Epidermal melanocyte (primary cell): Measurements from ENCODE around the gene HMGN4.
"Not testable (repeated sequence)": the region's sequence is repeated elsewhere in the genome, so short reads cannot be mapped to it uniquely, and the experiment has no call there.

Experiments used
- DNase-seq: peaks from one replicate; pipeline ENCODE4 v3.0.0; 2011; ENCODE audit warnings: low spot score; ENCODE audit not compliant: insufficient read length

The HMGN4 gene

DNA sequence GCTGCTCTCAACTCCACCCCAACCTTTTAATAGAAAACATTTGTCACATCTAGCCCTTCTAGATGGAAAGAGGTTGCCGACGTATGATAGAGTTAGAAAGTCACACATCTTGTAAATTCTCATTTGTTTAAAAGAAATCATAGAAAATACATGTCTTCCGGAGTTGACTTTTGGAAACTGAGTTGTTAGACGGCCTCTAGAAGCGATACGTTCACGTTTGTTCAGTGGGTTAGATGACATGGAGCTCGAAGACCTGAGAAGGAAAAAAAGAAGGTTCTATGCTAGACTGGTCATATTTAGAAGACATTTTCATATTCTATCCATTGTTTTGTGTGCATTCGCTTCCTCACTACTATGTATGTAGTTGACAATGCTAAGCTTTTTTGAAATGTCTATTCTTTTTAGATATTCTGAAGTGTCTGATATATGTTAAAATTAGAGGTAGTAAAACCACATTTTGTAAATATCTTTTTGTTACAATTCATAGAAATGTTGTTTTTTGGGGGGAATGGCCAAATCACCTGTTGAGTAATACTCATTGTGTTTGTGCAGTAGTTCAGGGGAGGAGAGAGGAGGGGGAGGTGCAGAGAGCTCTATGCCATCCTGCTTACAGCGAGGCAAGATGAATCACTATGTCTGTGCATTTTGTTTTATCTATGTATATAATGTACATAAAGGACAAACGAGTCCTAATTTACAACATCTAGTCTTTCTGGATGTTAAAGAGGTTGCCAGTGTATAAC, 15.5 kb upstream of the HMGN4 start:
- DNase-seq, result not testable (repeated sequence)

DNA sequence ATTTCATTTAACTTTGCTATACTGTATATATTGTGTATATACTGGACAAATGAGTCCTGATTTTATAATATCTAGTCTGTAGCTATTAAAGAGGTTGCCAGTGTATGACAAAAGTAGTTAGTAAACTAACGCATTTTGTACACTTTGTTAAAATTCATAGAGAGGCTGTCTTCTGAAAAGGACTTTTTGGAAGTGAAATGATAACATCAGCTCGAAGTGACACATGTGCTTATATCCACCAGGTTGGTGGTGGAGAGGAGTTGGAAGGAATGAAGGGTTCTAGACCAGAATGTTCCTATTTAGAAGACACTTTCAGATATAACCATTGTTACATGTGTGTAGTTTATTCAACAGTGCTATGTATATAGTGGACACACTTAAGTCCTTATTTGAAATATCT, 13.9 kb upstream of the HMGN4 start:
- DNase-seq, result not testable (repeated sequence)

DNA sequence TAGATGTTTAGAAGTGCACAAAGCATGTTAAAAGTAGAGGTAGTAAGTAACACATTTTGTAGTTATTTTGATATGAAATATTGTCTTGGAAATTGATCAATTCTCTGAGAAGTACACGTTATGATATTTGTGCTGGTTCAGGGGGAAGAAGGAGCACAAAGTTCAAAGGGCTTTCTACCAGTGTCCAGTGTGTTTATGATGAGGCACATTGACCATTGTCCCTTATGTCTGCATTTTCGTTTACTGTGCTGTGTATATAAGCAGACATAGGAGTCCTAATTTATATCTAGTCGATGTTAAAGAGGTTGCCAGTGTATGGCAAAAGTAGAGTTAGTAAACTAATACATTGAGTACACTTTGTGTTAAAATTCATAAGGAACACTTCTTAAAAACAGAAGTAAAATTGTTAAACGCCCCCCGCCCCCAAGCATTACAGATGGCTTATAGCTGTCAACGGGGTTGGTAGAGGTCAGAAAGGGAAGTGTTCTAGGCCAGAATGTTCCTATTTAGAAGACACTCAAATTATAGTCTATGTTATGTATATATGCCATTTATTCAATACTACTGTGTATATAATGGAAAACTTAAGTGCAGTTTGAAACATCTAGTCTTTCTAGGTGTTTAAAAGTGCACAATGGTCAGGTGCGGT, 13.3 kb upstream of the HMGN4 start:
- DNase-seq, result no peak

DNA sequence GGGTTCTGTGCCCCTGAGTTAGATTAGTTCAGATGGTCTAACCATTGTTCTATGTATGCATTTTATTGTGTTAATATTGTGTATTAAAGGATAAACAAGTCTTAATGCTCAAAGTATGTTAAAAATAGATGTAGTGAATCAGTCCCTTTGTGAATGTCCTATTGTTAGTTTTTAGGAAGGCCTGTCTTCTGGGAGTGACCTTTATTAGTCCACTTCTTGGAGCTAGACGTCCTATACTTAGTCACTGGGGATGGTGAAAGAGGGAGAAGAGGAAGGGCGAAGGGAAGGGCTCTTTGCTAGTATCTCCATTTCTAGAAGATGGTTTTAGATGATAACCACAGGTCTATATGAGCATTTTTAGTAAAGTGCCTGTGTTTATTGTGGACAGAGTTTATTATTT, 12.3 kb upstream of the HMGN4 start:
- no peak for DNase-seq

DNA sequence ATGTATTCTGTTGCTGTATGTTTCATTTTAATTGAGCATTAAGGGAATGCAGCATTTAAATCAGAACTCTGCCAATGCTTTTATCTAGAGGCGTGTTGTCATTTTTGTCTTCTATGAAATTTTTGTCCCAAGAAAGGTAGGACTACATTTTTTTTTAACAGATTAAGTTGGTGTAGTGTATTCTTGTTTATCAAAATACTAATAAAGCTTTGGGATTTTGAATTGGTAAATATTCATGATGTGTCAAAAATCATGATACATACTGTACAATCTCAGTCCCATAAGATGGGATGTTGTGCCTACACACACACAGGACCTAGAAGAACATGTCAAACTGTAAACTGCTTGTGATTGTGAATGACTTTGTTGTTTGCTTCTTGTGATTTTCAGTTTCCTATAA, 11.2 kb upstream of the HMGN4 start:
- no peak for DNase-seq

DNA sequence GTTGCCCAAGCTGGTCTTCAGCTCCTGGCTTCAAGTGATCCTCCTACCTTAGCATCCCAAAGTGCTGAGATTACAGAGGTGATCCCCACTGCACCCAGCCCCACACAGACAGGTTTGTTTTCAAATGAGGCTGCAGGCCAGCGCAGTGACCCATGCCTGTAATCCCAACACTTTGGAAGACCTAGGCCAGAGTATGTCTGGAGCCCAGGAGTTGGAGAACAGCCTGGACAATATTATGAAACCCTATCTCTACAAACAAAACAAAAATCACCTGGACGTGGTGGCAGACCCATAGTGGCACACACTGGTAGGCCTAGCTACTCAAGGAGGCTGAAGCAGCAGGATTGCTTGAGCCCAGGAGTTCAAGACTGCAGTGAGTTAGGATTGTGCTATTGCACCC, 8.0 kb upstream of the HMGN4 start:
- no peak for DNase-seq

DNA sequence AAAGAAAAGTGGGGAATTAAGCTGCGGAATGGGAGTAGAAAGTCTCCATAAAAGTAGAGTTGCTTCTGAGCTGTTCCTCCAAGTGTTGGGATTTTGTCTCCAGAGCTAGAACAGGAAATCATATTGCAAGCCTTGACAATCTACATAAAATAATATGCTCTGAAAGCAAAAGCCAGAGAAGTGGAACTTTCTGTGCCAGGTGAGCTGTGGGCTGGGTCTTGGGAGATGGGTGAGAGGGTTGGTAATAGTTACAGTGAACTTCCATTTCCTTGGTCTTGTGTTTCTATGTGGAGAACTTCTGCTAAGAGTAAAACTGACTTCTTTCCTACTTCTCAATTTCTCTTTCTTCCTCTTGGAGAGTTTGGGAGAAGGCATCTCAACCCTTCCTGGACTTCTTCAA, 6.3 kb upstream of the HMGN4 start:
- DNase-seq, result no peak

DNA sequence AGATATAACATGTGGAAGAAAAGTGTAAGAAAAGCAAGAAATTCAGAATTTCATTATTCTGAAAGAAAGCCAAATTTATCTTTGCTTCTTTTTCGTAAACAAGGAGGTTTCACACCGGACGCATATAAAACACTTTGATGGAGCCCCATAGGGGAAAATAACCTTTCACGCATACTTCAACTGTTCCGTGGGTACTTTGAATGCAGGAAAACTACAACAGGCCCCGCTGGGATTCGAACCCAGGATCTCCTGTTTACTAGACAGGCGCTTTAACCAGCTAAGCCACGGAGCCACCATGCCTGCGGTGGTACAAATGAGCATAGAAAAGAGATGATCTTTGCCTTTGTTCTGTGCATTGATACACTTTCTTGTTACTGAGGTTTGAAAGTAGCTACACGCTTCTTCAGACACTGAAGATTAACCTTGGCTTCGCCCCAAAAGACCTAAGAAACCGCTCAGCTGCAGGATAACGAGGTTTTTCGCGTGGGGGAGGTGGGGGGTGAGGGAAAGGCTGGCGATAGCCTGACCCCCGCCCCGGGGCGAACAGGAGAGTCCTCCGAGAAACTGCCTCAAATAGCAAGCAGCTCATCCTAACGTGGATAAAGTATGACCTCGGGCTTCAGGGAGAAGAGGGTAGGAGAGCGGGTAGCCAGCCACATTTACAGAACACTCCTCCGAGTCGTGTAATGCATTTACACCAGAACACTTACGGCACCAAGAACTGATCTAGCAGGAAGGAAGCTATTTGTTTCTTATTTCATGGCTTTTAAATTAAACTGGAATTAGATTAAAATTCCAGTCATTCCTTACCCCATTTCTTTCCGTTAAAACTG, 5.3 kb upstream of the HMGN4 start:
- peak; percentile 48 for DNase-seq

DNA sequence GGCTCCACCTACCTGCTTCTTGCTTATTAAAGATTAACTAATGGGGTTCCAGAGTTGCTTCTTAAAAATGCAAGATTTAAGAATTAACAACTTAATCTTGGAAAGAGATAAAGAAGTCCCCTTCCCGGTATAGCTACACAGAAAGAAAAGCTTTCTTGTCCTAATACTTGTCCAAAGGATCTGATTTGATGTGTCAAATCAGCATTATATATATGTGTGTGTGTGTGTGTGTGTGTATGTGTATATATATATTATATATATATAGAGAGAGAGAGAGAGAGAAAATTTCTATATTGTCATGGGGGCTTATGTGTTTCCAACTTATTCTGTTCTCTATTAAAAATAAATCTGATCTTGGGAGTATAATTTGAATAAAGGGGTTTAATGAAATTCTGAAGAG, 4.6 kb upstream of the HMGN4 start:
- no peak for DNase-seq

DNA sequence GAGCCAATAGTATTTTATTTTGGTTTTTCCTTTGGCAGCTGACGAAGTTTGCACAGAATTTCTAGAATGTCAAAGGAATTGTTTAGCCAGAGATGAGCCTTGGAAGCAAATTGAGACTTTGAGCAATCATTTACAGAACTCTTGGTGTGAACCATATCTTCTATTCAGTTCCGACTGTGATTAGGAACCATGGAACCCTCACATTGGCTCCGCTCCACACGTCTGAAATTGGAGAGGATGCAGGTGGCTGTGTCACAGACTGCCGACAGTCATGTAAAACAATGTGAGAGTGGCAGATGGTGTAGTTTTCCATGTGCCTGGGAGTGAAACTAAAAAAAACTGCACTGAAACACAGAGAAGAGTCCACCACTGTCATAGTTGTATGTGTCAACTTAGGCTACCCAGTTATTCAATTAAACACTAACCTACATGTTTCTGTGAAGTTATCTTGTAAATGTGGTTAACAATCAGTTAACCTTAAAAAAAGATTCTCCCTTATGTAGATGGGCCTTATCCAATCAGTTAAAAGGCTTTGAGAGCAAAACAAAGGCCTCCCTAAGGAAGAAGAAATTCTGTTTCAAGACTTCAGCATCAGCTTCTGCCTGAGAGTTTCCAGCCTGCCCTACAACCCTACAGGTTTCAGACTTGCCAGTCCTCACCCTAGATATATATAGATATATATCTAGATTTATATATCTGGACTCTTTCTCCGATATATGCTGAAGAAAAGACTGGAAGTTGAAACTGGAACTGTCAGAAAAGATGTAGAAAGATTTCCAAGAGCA, 3.3 kb upstream of the HMGN4 start:
- no peak for DNase-seq

DNA sequence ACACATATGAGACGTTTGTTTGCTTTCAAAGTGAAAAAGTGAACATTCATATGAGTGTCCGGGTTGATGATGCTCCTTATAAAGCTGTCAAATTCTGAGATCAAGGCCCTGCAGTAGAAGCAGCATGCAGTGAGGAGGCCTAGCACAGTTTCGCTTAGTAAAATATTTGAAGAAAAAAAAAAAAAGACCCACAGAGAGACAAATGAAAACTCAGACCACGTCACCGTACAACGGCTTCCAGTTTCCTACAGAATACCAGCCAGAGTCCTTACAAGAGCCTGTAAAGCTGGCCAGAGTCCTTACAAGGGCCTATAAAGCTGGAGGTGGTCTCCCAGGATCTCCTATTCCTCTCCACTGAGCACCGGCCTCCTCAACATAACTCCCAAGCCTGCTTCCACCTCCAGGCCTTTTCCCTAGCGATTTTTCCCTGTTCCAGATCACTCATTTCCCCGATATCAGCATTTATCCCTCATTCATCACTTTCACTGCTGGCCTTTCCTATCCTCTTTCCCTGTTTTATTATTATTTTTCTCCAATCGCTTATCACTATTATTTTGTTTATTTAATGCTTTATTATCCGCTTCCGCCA, 1.5 kb upstream of the HMGN4 start:
- no peak for DNase-seq

DNA sequence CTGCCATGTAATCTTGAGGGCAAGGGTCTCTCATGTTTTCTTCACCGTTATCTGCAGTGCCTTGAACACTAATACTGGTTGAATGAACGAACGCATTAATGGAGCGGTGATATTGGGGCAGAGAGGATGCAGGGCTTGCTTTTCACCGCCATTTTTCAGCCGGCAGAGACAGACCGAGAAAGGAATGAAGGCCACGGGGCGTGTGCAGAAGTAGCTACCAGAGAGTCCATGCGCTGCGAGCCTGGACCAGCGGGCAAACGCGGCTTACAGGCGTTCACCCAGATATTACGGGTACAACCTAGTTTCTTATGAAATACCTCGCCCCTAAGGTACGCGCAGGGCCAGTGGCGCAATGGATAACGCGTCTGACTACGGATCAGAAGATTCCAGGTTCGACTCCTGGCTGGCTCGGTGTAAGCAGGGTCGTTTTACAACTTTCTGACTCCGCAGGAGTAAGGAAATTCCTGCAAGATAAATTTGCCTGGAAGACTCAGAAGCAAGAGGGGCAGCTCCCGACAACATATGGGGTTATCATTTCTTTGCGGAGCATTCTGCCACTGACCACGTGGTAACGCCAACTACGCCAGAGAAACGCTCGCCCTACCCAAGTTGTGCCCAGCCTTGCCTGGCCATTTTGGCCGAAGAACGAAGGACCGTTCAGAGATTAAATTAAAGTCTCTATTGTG, 863 bp upstream of the HMGN4 start:
- DNase-seq, result no peak

DNA sequence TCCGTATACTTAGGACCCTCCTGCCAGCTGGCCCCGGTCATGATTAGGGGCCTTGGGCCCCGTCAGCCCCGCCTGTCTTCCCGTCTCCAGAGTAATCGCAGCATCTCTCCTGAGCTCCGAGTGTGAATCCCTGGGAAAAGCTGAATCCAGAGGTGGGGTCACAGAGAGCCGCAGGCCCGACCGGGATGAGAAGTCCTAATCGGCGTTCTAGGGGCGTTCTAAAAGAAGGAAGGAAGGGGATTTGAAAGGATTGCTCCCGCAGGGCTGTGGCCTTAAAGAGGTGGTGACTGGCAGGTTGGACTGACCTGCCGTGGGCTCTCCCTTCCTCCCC, 371 bp downstream of the HMGN4 start:
- no peak for DNase-seq

DNA sequence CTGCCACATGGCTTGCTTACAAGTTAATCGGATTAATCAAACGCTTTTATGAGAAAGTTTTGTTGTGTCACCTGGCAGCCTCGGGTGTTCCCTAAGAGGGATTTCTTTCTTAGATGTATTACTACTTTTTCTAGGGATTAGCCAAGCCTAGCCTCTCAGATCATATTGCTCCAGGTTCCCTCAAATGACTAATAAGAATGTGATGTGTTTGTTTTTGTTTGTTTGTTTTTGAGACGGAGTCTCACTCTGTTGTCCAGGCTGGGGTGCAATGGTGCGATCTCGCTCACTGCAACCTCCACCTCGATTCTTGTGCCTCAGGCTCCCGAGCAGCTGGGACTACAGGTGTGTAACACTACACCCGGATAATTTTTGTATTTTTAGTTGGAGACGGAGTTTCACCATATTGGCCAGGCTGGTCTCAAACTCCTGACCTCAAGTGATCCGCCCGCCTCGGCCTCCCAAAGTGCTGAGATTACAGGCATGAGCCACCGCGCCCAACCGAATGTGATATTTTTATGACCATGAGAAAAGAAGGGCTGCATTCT, 977 bp downstream of the HMGN4 start:
- DNase-seq, result no peak

DNA sequence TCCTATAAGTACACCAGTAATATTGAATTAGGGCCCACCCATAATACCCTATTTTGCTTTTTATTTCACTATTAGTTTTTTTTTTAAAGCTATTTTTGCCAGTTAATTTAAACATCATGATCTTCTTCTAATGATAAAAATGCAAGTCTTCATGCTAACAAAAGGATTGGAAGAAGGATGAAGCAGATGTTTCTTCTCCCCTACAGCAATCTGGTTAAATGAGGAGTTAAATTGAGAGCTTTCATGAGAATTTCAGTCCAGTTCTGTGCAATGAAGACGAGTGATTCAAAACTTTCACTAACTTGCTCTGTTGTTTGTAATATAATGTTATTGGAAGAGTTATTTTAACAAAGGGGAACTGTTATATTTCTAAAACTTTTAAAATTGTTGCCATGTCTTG, 3.4 kb downstream of the HMGN4 start:
- DNase-seq, result no peak

DNA sequence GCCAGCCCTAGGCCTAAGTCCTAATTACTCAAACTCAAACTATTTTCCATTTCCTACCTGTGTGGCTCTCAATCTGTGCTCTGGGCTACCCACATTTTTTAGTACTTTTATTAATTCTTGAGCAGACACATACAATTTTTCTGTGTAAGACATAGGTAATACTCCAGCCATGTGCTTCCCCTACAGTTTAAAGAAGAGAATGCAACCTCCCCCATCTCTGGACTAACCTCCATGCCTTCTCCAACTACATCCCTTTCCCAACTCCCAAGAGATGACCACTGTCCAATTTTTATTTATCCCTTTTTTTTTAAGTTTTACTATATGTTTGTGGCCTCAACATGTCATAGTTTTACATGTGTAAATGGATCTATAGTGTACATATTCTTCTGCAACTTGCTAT, 5.8 kb downstream of the HMGN4 start:
- no peak for DNase-seq

DNA sequence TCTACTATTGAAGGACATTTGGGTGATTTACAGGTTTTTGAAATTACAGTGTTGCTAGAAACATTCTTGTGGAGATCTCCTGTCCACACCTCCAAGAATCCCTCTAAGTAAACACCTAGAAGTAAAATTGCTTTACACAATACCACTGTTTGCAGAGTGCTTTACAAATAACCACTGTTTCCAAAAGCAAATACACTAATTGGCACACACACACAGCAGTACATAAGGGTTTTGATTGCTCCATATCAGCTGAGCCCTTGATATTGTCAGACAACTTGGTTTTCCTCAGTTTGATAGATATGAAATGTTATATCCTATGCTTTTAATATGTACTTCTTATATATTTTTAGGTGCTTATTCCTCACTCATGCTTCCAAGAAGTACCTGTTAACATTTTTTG, 6.3 kb downstream of the HMGN4 start:
- no peak for DNase-seq

DNA sequence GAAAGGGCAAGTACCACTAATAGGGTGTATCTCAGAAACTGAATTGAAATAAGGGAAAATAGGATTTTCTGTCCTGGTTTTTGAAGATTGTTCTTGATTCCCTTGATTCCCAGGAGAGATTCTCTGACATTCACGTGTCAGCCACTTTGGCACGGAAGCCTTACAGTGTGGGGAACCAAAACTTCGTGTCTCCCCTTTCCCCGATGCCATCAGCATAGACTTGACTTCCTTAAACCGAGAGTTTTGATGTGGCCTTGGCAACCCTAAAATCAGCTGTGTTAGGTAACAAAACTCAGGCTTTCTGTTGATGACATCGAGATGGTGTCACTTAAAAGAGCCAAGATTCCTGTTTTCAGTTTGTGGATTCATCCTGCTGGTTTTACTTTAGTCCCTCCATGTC, 7.5 kb downstream of the HMGN4 start:
- DNase-seq, result no peak

DNA sequence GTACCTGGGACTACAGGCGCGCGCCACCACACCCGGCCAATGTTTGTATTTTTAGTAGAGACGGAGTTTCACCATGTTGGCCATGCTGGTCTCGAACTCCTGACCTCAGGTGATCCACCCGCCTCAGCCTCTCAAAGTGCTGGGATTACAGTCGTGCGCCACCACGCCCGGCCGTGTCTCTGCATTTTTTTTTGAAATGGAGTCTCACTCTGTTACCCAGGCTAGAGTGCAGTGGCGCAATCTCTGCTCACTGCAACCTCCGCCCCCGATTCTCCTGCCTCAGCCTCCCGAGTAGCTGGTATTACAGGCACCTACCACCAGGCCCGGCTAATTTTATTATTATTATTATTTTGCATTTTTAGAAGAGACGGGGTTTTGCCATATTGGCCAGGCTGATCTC, 9.2 kb downstream of the HMGN4 start:
- DNase-seq, result not testable (repeated sequence)

DNA sequence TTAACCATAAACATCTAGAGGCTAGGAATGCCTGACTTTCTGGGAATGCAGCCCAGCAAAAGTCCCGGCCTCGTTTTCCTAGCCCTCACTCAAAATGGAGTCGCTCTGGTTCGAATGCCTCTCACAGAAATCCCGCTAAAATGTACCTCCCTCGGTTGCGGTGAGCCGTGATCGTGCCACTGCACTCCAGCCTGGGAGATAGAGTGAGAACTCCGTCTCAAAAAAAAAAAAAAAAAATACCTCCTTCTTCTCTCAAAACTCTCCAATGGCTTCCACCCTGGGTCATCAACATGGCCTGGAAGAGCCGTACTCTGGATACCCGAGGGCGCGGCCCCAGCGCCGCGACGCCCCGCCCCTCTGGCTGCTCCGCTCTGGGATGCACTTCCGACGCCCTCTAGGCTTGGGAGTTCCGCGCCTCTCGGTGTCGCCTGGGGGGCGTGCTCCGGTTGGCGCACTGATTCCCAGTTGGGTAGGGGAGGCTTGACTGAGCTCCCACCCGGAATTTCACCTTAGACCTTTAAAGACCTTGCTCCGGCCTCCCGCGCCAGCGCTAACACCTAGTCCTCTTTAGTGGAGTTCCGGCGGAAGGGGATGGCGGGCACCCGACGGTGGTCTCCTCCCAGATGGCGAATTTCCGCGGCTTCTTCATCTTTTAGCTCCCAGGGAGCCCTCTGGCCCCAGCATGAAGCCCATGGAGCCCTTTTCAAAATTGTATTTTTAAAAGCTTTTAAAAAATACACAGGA, 12.3 kb downstream of the HMGN4 start:
- no peak for DNase-seq
